ENCODE measurements around the gene TBC1D22B. TPM values are rescaled to one million over a fixed set of nuclear protein-coding genes. Genes with fewer than 3 reads are reported as not detected.
A peak's percentile ranks its signal among the peaks of the same experiment; 100 is the strongest.

Gene TBC1D22B
- total RNA-seq, 2 experiments from 2014 or later, result 8.0 to 12.3 TPM

- POLR2A ChIA-PET, result interaction anchor here (0.6 kb wide), 1 partner anchor 427 kb away, joined by 5 read pairs; no protein-coding TSS in a partner anchor
- peak overlapping the region; percentile 81; the same call in 1 of the 2 replicates for H3K4me2 ChIP-seq (ENCODE audit: low read length)
- CTCF ChIA-PET (ENCODE audit: unreplicated experiment), result no interaction called here
These were observed 2.9 kb downstream of the TBC1D22B start for GRCh38 chr6:37260444-37260843.

GRCh38 chr6:37261198-37261597 is 3.6 kb downstream of the TBC1D22B start:
- H3K4me2 ChIP-seq (ENCODE audit: low read length), result no peak overlapping the region
- ChIA-PET CTCF (ENCODE audit: unreplicated experiment) (no interaction called here), POLR2A (interaction anchor here (0.7 to 1.2 kb wide), 3 partner anchors 13 to 31 kb away, joined by 3 to 6 read pairs (median 3); no protein-coding TSS in a partner anchor)
- H4K20me1 ChIP-seq (ENCODE audit: insufficient read depth, low read length), result peaks cover 5% of the 10 kb centered on the region; the same call in 1 of the 2 replicates
- intact Hi-C loops (cut with micrococcal nuclease; ENCODE audit: unreplicated experiment), result no loop called here
- H3K9me2 ChIP-seq (ENCODE audit: insufficient read depth, low read length), result no peaks in the 10 kb centered on the region
- H3K79me2 ChIP-seq (ENCODE audit: insufficient read depth, low read depth, low read length), result peaks cover 23% of the 10 kb centered on the region; the same call in 1 of the 2 replicates
- TF ChIP-seq EZH2phosphoT487 (IDR thresholded peaks at IDR 0.05; ENCODE audit: borderline replicate concordance, low read depth, low read length) (no peak), CTCF (conservative IDR thresholded peaks at IDR 0.05; ENCODE audit: low read length) (no peak)
- H2AFZ ChIP-seq (ENCODE audit: low read length), result no peak overlapping the region
- no peaks in the 10 kb centered on the region for H3K9me3 ChIP-seq (ENCODE audit: low read length)
- no peak overlapping the region for H3K4me3 ChIP-seq (ENCODE audit: low read depth, low read length, poor library complexity, severe bottlenecking)
- H3K36me3 ChIP-seq (ENCODE audit: insufficient read depth, low read length), result no peaks in the 10 kb centered on the region; the same call in 1 of the 2 replicates
- no TSS peak for BruUV-seq (replicated peaks)
- DNase-seq (ENCODE audit: low spot score), result no peak
- H3K27ac ChIP-seq (ENCODE audit: low read depth, low read length, poor library complexity, severe bottlenecking), result no peak overlapping the region
- peaks cover 27% of the 10 kb centered on the region for H3K4me1 ChIP-seq (ENCODE audit: insufficient read depth, low read length, poor library complexity, severe bottlenecking)

More at GRCh38 chr6:37260444-37260843, 2.9 kb downstream of the TBC1D22B start:
- Histone ChIP-seq H3K4me3 (ENCODE audit: low read depth, low read length, poor library complexity, severe bottlenecking) (no peak overlapping the region), H3K27ac (ENCODE audit: low read depth, low read length, poor library complexity, severe bottlenecking) (no peak overlapping the region), H3K36me3 (ENCODE audit: insufficient read depth, low read length) (no peaks in the 10 kb centered on the region), H3K9me2 (ENCODE audit: insufficient read depth, low read length) (no peaks in the 10 kb centered on the region), H3K4me1 (ENCODE audit: insufficient read depth, low read length, poor library complexity, severe bottlenecking) (peaks cover 27% of the 10 kb centered on the region), H4K20me1 (ENCODE audit: insufficient read depth, low read length) (peaks cover 5% of the 10 kb centered on the region; the same call in 1 of the 2 replicates), H2AFZ (ENCODE audit: low read length) (no peak overlapping the region), H3K9me3 (ENCODE audit: low read length) (no peaks in the 10 kb centered on the region), H3K79me2 (ENCODE audit: insufficient read depth, low read depth, low read length) (peaks cover 23% of the 10 kb centered on the region; the same call in 1 of the 2 replicates)
- BruUV-seq (replicated peaks), result no TSS peak
- no peak for TF ChIP-seq CTCF (conservative IDR thresholded peaks at IDR 0.05; ENCODE audit: low read length)
- TF ChIP-seq EZH2phosphoT487 (IDR thresholded peaks at IDR 0.05; ENCODE audit: borderline replicate concordance, low read depth, low read length), result no peak
- no peak for DNase-seq (ENCODE audit: low spot score)
- intact Hi-C loops (cut with micrococcal nuclease; ENCODE audit: unreplicated experiment), result no loop called here

- CTCF ChIA-PET (ENCODE audit: unreplicated experiment), result no interaction called here
- Histone ChIP-seq H3K4me1 (ENCODE audit: insufficient read depth, low read length, poor library complexity, severe bottlenecking) (peaks cover 22% of the 10 kb centered on the region), H3K36me3 (ENCODE audit: insufficient read depth, low read length) (no peaks in the 10 kb centered on the region; the same call in 1 of the 2 replicates), H2AFZ (ENCODE audit: low read length) (no peak overlapping the region), H3K79me2 (ENCODE audit: insufficient read depth, low read depth, low read length) (peaks cover 23% of the 10 kb centered on the region; the same call in 1 of the 2 replicates), H3K9me3 (ENCODE audit: low read length) (no peaks in the 10 kb centered on the region), H4K20me1 (ENCODE audit: insufficient read depth, low read length) (peaks cover 5% of the 10 kb centered on the region; the same call in 1 of the 2 replicates), H3K4me2 (ENCODE audit: low read length) (no peak overlapping the region), H3K4me3 (ENCODE audit: low read depth, low read length, poor library complexity, severe bottlenecking) (no peak overlapping the region), H3K27ac (ENCODE audit: low read depth, low read length, poor library complexity, severe bottlenecking) (no peak overlapping the region), H3K9me2 (ENCODE audit: insufficient read depth, low read length) (no peaks in the 10 kb centered on the region)
- POLR2A ChIA-PET, result interaction anchor here (1.1 to 1.2 kb wide), 2 partner anchors 11 kb away, joined by 3 to 6 read pairs; no protein-coding TSS in a partner anchor
- TF ChIP-seq EZH2phosphoT487 (IDR thresholded peaks at IDR 0.05; ENCODE audit: borderline replicate concordance, low read depth, low read length) (no peak), CTCF (conservative IDR thresholded peaks at IDR 0.05; ENCODE audit: low read length) (no peak)
- intact Hi-C loops (cut with micrococcal nuclease; ENCODE audit: unreplicated experiment), result no loop called here
- DNase-seq (ENCODE audit: low spot score), result no peak
- no TSS peak for BruUV-seq (replicated peaks)
These were observed 5.0 kb downstream of the TBC1D22B start for GRCh38 chr6:37262446-37263026.
